Measurements from ENCODE around the gene C1QB.
"Not testable (repeated sequence)": the region's sequence is repeated elsewhere in the genome, so short reads cannot be mapped to it uniquely, and the experiment has no call there.

Gene C1QB

DNA sequence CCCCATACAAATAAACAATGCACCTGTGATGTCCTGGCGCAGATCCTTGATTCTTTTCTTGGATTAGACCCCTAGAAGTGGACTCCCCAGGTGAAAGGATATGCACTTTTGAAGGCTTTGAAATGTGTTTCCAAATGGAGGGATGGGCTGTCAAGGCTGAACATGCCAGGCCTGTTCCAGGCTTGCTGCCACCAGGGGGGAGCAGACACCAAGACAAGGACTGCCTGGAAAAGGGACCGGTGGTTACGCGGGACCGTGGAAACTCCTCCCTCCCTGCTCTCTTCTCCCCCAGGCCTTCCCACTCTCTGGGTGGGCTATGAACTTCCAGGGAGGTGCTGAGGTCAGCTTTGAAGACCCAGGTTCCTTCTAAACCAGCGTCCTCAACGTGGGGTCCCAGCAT lies 12.7 kb downstream of the C1QB start:
- DNase-seq (ENCODE audit: low read depth in 2 of 2) = no peak

DNA sequence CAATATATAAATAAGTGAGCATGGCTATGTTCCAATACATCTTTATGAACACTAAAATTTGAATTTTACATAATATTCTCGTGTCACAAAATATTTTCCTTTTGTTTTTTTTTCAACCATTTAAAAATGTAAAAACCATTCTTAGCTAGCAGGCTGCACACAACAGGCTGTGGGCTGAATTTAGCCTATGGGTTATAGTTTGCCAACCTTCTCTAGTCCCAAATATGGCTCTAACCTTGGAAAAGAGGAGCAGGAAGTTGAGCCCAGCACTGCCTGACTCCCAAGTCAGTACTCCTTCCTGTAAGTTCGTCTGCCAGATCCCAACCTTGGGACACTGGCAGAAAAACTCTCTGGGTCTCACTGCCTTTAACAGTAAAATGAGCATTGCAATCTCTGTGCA lies 13.4 kb downstream of the C1QB start:
- DNase-seq (ENCODE audit: low read depth in 2 of 2) = no peak

DNA sequence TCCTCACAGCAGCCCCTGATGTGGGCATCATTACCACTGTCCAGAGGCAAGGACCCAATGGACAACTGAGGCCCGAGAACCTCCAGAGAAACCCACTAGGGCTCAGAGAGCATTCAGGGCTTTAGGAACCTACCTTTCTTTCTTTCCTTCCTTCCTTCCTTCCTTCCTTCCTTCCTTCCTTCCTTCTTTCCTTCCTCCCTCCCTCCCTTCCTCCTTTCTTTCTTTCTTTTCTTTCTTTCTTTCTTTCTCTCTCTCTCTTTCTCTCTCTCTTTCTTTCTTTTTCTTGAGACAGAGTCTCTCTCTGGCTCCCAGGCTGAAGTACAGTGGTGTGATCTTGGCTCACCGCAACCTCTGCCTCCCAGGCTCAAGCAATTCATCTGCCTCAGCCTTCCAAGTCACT lies 15.8 kb downstream of the C1QB start:
- DNase-seq (ENCODE audit: low read depth in 2 of 2) = not testable (repeated sequence)

DNA sequence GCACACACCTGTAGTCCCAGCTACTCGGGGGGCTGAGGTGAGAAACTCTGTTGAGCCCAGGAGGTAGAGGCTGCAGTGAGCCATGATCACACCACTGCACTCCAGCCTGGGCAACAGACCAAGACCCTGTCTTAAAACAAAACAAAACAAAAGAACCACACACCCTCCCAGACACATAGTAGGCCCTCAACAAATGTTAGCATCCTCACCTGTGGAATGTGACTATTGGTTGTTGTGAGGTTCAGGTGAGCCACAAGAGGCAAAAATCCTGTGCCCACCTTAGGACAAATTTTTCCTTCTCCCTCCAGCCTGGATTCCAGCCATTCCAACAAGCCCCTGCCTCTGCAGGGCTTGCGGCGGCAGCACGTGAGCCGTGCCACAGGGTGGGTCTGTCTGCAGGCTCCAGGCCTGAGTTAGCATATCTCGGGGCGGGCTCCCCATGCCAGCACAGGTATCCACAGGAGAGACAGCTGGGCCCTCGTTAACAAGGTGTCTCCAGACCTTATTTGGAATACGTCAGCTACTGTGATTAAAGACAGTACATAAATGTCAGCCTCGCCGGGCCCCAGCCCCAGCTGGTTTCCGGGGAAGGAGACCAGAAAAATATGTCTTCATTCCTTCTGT lies 17.4 kb downstream of the C1QB start:
- no peak for DNase-seq (ENCODE audit: low read depth in 2 of 2)

DNA sequence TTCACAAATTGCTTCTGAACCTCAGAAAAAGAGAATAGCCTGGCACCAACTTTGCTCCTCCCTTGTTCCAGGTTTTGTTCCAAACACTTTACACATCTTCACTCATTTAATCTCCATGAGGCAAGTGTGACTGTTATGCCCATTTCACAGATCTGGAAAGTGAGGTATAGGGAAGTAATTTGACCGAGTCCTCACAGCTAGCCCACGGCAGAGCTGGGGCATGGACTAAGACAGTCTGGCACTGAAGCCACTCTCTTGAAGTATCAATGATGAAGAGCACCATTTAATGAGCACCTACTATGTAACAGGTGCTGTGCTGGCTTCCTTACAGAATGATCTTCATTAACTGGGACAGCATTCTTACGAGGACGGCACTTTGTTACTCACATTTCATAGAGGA lies 19.0 kb downstream of the C1QB start:
- no peak for DNase-seq (ENCODE audit: low read depth in 2 of 2)

DNA sequence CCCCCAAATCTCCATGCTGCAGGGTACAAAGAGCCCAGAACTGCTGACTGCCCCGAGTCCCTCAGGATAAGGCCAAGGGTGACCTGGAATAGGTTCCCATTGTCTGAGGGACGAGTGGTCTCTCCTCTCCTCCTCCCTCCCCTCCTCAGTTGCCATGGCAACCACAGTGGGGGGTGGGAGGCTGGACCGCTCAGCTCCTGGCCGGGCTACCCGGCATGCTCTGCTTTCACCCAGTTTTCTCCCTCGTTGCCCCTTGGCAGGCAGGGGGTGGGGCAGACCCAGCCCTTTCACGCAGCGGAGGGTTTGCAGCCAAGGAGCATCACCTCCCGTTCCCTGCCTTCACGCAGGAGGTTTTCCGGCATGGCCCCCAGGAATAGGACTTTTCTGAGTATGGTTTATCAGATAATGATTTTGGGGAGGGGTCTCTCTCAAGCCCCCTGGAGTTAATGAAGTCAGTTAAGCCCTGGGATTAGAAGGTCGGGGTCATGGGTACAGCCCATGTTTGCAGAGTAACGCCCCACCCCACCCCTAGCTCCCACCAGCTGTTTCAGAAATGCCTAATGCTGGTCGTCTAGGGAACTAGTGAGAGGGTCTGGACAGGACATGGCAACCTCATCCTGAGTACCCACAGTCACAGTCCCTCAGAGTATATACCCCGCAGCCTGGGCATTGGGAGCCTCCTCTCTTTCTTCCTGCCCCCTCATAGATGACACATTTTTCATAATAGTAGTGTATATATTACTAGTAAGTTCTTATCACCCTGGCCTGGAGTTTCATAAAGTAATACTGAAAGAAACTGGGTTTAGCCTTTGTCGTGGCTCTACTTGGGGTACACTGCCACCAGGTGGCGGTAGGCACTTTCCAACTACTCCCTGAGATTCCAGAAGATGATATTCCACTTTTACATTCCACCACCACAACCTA lies 20.7 kb downstream of the C1QB start:
- peak; percentile 5 to 14 for DNase-seq (ENCODE audit: low read depth in 2 of 2)

DNA sequence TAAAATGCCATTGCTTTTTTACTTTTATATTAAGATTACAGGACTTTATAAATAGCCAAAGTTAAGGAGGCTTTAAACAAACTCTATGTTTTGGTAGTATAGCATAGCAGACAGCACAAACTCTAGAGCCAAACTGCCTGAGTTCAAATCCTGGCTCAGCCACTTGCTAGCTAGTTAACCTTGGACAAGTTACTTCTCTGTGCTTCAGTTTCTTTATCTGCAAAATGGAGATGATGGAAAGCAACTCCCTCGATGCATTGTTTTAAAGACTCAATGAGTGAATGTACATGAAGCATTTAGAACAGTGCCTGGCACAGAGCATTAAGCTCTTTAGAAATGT lies 21.3 kb downstream of the C1QB start:
- DNase-seq (ENCODE audit: low read depth in 2 of 2) = no peak

DNA sequence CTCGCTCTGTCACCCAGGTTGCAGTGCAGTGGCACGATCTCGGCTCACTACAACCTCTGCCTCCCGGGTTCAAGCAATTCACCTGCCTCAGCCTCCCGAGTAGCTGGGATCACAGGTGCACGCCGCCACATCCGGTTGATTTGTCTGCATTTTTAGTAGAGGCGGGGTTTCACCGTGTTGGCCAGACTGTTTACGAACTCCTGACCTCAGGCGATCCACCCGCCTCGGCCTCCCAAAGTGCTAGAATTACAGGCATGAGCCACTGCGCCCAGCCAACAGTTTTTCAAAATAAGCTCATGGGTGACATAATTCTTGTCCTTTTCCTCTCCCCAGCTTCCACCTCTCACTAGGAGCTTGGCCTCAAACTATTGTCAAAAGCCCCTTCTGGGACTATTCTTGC lies 23.1 kb downstream of the C1QB start:
- DNase-seq (ENCODE audit: low read depth in 2 of 2) = not testable (repeated sequence)

DNA sequence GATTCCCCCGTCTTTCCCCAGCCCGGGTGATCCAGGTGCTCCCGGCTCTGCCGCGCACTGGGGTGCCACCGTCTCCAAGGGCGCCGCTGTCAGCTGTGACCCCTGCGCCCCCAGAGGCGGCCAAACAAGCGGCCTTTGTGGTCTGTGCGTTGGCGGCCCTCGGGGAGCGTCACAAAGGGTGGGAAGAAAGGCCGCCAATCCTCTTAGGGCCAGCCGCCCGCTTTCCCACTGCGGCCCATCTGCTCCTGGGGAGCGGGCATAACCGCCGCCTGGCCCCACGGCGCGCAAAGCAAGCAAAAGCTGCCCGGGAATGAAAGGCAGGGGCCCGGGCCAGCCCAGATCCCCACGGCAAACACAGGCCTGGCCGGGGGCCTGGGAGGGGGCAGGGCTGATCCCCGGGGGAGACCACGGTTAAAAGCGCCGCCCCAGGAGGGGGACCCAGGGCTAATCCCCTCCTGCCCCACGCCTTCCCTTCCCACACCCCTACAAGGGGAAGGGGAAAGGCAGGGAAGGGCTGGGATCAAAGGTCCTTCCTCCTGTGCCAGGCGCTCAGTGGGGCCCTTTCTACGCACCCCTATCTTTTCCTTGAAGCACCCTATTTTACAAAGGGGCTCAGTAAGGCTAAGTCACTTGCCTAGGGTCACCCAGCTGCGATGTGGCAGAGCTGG lies 24.0 kb downstream of the C1QB start:
- no peak for DNase-seq (ENCODE audit: low read depth in 2 of 2)

DNA sequence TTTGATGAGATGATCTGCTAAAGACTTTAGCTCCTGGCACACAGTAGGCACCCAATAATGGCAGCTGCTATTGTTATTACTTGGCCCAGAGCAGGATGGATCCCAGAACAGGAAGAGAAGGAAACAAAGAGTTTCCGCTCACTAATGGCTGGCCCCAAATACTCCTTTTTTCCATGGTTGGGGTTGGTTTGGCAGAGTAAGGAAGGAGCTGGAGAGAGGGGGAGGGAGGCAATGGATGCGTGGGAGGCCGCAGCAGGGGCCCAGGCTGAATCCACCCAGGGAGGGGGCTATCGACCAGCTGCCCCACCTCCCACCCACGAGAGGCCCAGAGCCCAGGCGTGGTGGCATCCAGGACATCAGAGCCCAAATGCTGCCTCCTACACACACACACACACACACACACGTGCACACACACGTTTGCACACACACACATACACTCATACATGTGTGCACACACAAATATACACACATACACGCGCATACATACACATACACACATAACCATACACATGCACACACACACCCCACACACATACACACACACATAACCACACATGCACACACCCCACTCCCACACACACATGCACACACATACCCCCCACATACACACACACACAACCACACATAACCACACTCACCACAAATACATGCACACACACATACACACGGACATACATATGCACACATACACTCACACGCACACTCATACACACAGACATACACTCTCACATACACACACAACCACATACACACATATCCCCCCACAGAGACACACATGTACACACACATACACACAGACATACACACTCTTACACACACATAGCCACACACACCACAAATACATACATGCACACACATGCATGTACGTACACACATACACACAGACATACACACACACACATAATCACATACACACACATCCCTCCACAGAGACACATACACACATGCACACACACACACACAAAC lies 25.2 kb downstream of the C1QB start:
- no peak for DNase-seq (ENCODE audit: low read depth in 2 of 2)

DNA sequence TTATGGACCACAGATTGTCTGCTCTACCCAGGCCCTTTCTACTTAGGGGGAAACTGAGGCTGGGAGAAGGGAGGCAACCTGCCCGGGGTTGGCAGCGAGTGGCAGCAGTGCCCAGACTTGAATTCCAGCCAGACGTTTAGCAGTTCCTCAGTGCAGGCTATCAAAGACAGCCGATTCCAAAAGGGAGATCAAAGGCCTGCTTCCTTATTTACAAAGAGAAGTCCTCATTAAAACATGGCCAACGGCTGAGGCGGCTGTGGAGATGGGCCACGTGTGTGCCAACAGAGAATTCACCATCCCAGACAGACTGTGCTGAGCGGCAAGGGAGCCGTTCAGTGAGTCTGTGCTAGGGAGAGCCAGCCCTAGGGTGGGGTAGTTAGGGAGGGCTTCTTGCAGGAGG lies 27.7 kb downstream of the C1QB start:
- no peak for DNase-seq (ENCODE audit: low read depth in 2 of 2)

DNA sequence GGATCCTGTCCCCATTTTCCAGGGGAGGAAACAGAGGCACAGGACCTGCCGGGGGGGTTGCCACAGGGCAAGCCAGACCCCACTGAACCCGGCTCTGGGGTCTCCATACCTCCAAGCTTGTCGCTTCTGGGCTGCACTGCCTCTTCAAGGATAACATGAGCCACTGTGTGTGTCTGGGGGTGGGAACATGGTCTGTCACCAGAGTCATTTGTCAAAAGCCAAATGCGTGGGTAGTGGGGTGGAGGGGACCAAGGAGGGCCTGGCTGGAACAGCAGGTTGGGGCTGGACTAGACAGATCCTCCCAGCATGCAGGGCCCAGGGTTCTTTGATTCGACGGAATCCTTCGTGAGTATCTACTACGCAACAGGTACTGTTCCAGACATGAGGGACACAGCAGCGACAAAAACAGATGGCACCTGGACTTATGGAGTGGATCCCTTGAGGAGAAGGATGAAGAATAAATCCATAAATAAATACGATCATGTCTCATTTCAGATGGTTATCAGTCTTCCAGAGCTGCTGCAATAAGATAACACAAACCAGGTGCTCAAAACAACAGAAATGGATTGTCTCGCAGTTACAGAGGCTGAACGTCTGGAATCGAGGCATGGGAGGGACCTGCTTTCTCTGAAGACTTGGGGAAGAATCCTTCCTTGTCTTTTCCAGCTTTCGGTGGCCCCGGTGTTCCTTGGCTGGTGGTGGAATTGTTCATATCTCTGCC lies 28.7 kb downstream of the C1QB start:
- no peak for DNase-seq (ENCODE audit: low read depth in 2 of 2)

DNA sequence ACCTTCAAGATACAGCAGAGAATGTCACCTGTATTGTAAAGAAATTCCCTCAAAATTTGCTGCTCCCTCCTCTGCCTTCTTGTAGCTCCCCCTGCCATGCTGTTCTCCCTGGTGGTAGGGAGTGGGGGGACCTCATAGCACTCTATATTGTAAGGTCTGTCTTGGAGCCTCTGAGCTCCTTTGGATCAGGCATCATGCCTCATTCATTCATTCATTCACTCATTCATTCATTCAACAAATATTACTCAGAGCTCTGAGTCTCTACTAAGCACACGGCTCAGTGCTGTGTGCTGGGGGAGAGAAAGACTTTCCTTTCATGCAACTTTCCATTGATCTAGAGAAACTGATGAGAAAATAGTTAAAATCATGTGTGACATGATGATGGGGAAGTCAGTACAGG lies 30.5 kb downstream of the C1QB start:
- no peak for DNase-seq (ENCODE audit: low read depth in 2 of 2)

DNA sequence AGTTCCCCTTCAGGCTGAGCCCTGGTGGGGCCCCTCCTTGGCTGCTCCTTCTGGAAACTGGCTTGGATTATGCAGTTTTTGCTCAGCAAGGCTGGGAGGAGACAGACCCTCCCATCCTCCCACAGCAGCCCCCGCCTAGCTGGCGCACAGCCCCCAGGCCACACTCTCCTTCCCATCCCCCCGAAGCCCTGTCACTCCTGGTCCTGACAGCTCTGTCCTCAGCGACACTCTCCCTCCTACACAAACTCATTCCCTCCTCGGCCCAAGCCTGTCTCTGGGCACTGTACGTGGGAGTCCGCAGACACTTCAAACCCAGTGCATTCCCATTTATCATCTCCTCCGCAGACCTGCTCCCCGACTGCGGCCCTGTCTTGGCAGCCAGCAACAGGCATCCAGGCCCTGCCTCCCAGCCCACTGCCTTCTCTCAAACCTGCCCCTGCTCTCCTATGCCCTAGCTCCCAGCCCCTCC lies 32.6 kb downstream of the C1QB start:
- no peak for DNase-seq (ENCODE audit: low read depth in 2 of 2)

DNA sequence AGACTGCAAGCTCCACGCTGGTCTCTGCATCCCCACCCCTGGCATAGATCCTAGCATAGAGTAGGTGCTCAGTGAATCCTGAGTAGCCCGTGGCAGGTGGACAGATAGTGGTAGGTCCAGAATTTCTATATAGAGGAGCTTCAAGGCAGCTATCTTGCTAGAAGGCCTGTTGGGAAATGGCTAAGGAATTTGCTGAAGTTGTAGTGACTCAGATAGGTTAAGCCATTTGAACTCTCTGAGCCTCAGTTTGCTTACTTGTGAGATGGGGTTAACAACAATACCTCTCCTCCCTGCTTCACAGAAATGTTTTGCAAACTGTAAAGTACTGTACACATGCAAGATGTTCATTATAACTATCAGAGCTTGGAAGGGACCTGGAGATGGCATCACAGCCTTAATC lies 34.2 kb downstream of the C1QB start:
- DNase-seq (ENCODE audit: low read depth in 2 of 2) = no peak

DNA sequence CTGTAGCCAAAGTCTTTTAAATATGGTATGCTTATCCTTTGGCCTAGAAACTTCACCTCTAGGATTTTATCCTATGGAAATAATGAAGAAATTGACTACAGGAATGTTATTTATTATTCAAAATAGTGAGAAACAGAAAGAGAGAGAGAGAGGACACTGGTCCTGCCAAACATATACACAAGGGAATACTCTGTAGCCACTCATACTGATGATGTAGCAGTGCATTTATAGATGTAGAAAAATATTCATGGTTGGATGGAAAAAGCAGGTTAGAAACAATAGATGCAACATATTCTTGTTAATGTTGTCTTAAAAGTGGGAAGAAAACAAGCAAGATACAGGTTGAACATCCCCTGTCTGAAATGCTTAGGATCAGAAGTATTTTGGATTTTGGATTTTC lies 35.4 kb downstream of the C1QB start:
- DNase-seq (ENCODE audit: low read depth in 2 of 2) = no peak

DNA sequence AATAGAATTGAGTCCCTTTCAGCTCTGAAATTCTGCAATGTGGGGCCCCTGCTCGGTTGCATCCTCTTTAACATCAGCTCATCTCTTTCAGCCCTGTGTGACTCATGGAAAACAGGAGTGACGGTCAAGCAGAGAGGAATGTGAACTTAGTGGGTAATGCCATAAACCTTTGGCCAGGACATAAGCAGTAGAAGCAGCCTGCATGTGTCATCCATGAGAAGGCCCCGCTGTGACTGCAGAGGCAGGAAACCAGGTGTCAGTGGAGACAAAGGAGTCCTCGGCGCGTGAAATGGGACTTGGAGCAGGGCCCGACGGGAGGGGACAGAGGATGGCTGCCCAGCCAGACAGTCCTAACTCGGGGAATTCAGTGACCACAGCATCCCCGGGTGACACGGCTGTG lies 36.5 kb downstream of the C1QB start:
- no peak for DNase-seq (ENCODE audit: low read depth in 2 of 2)

DNA sequence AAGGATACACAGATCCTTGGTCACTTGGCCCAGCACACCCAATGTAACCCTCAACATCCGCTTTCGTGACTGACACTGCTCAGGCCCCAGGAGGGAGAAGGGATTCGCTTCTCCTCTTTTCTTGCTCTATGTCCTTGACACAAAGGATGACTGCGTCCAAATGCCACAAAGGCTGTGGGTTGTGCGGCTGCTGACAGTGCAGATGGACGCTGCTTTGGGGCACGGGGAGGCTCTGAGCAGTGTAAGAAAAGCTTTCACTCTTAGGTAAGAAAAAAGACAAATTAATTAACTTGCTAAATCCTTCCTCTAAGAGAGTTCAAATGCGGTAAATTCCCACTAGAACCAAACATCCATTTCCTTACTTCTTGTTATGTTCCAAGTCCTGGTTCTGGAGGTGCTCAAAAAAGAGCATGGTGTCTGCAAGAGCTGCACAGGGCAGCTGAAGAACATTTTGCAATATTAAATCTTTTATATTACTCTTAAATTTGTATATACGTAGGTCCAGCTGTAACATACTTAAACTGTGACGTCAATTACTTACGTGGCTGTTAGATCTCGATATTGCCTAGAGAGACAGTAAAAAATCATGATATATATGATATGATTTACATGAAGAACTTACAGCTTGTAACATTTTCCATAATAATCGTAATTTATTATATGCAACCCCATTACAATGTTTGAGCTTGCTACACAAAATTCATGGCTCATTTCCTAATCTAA lies 38.2 kb downstream of the C1QB start:
- no peak for DNase-seq (ENCODE audit: low read depth in 2 of 2)

DNA sequence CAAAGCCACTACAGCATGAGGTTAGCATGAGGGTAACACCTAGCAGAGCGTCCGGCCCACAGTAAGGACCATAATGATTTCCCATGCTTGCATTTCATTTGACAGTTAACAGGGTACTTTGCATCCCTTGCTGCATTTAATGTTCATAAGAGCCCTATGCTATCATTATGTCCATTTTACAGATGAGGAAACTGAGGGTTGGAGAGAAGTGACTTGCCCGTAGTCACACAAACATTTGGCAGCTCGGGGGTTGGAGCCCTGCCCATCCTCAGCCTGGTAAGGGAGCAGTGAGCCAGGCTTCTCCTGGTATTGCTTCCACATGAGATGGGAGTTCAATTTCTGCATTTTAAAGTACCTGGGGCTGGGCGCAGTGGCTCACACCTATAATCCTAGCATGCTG lies 41.1 kb downstream of the C1QB start:
- DNase-seq (ENCODE audit: low read depth in 2 of 2) = no peak

DNA sequence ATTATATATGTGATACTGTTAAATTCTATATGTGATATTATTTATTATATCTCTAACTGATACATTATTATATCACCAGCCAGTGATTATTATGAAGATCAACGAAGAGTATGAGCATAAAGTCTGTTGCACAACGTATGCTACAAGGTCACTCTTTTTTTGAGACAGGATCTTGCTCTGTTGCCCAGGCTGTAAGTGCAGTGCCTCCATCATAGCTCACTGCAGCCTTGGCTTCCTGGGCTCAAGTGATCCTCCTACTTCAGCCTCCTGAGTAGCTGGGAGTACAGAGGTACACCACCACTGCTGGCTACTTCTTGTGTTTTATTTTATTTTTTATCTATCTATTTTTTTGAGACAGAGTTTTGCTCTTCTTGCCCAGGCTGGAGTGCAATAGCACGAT lies 43.6 kb downstream of the C1QB start:
- DNase-seq (ENCODE audit: low read depth in 2 of 2) = no peak

Data from stimulated activated CD8-positive, alpha-beta memory T cell treated with anti-CD3 and anti-CD28 coated beads, Interleukin-15, amount 100 ng/mL, for 48 hours (primary cell).